ENCODE results near the gene PITPNM3. TPM values are rescaled to one million over a fixed set of nuclear protein-coding genes. Genes with fewer than 3 reads are reported as not detected.

Gene PITPNM3
- polyA plus RNA-seq, 3 donors: 0.61 to 1.6 (median 1.1) TPM

- no peak overlapping the region for H3K27ac ChIP-seq (ENCODE audit: low read depth, low read length)
- WGBS, 3 donors: 95 to 99% (median 97%) methylated on average over 6 of the region's 6 CpGs
Observed at GRCh38 chr17:6449307-6449706, 107.0 kb downstream of the PITPNM3 start.

- no peak overlapping the region for H3K27ac ChIP-seq (ENCODE audit: low read depth, low read length)
- WGBS, 3 donors: 90 to 97% (median 91%) methylated on average over 6 of the region's 6 CpGs
Observed at GRCh38 chr17:6448473-6448872, 107.9 kb downstream of the PITPNM3 start.

- no peak overlapping the region for H3K27ac ChIP-seq (ENCODE audit: low read depth, low read length)
- 87 to 93% (median 90%) methylated on average over 9 of the region's 9 CpGs for WGBS, 3 donors
Observed at GRCh38 chr17:6446516-6447100, 109.7 kb downstream of the PITPNM3 start.

GRCh38 chr17:6444571-6445335 lies 111.6 kb downstream of the PITPNM3 start:
- H3K27ac ChIP-seq (ENCODE audit: low read depth, low read length): no peak overlapping the region
- WGBS, 3 donors: 30 to 33% (median 32%) methylated on average over 36 of the region's 36 CpGs

- H3K27ac ChIP-seq (ENCODE audit: low read depth, low read length): no peak within 1 kb of the TSS
- 0 to 1% (median 0%) methylated on average over 62 of the region's 62 CpGs for WGBS, 3 donors
Observed at GRCh38 chr17:6443692-6444570, 112.4 kb downstream of the PITPNM3 start, which contains the start of gene PIMREG. Gene PIMREG (plus strand): TSS chr17:6444455. CDS start chr17:6445111, 656 bp downstream.

- no peak overlapping the region for H3K27ac ChIP-seq (ENCODE audit: low read depth, low read length)
- 59 to 65% (median 62%) methylated on average over 6 of the region's 6 CpGs for WGBS, 3 donors
Observed at GRCh38 chr17:6442775-6443174, 113.6 kb downstream of the PITPNM3 start.

GRCh38 chr17:6439951-6440350 lies 116.4 kb downstream of the PITPNM3 start:
- WGBS, 3 donors: 45 to 58% (median 53%) methylated on average over 4 of the region's 4 CpGs

GRCh38 chr17:6437956-6438355 lies 118.4 kb downstream of the PITPNM3 start:
- 51 to 61% (median 55%) methylated on average over 3 of the region's 3 CpGs for WGBS, 3 donors
- no peak overlapping the region for H3K27ac ChIP-seq (ENCODE audit: low read depth, low read length)

More at GRCh38 chr17:6439951-6440350, 116.4 kb downstream of the PITPNM3 start:
- H3K27ac ChIP-seq (ENCODE audit: low read depth, low read length): no peak overlapping the region

GRCh38 chr17:6437466-6437865 lies 118.9 kb downstream of the PITPNM3 start:
- WGBS, 3 donors: 24 to 39% (median 28%) methylated on average over 4 of the region's 4 CpGs
- H3K27ac ChIP-seq (ENCODE audit: low read depth, low read length): no peak overlapping the region

GRCh38 chr17:6435968-6436367 lies 120.4 kb downstream of the PITPNM3 start:
- WGBS, 3 donors: 10 to 18% (median 11%) methylated on average over 8 to 9 of the region's 9 CpGs
- no peak overlapping the region for H3K27ac ChIP-seq (ENCODE audit: low read depth, low read length)

- 74 to 88% (median 78%) methylated on average over 16 of the region's 16 CpGs for WGBS, 3 donors
- no peak within 1 kb of the TSS for H3K27ac ChIP-seq (ENCODE audit: low read depth, low read length)
Observed at GRCh38 chr17:6435051-6435450, 121.3 kb downstream of the PITPNM3 start, which contains the start of gene AIPL1. Gene AIPL1 (minus strand): TSS chr17:6435121. CDS start chr17:6435104, 17 bp downstream.

GRCh38 chr17:6430769-6431168 lies 125.6 kb downstream of the PITPNM3 start:
- H3K27ac ChIP-seq (ENCODE audit: low read depth, low read length): no peak overlapping the region

- WGBS, 3 donors: 83 to 88% (median 84%) methylated on average over 7 of the region's 7 CpGs
- H3K27ac ChIP-seq (ENCODE audit: low read depth, low read length): no peak overlapping the region
Observed at GRCh38 chr17:6429266-6429665, 127.1 kb downstream of the PITPNM3 start.

GRCh38 chr17:6428207-6428965 lies 128.0 kb downstream of the PITPNM3 start:
- no peak overlapping the region for H3K27ac ChIP-seq (ENCODE audit: low read depth, low read length)
- WGBS, 3 donors: 85 to 92% (median 88%) methylated on average over 17 of the region's 17 CpGs

GRCh38 chr17:6427279-6427781 lies 129.0 kb downstream of the PITPNM3 start:
- no peak overlapping the region for H3K27ac ChIP-seq (ENCODE audit: low read depth, low read length)
- WGBS, 3 donors: 39 to 67% (median 43%) methylated on average over 7 of the region's 7 CpGs

GRCh38 chr17:6426356-6427101 lies 129.8 kb downstream of the PITPNM3 start:
- H3K27ac ChIP-seq (ENCODE audit: low read depth, low read length): no peak overlapping the region
- WGBS, 3 donors: 75 to 89% (median 89%) methylated on average over 25 of the region's 25 CpGs

- H3K27ac ChIP-seq (ENCODE audit: low read depth, low read length): no peak overlapping the region
- 89 to 91% (median 90%) methylated on average over 16 to 18 of the region's 18 CpGs for WGBS, 3 donors
Observed at GRCh38 chr17:6425407-6425806, 130.9 kb downstream of the PITPNM3 start.

Data from adipose tissue (tissue), 3 donors.